HG02571 (cell line): ENCODE results near the gene PLEKHA7.

Source experiments
- ATAC-seq: cut with Tn5 transposase; IDR thresholded peaks from one replicate; pipeline ENCODE4 v1.9.1; 2021; ENCODE audit warnings: mild to moderate bottlenecking, moderate library complexity; ENCODE audit not compliant: unreplicated experiment

Gene PLEKHA7

GRCh38 chr11:16777613-16777975 is 236.6 kb downstream of the PLEKHA7 start:
- ATAC-seq = no peak

GRCh38 chr11:16776711-16777612 is 237.3 kb downstream of the PLEKHA7 start:
- ATAC-seq = no peak

GRCh38 chr11:16775614-16776283 is 238.5 kb downstream of the PLEKHA7 start:
- no peak for ATAC-seq

GRCh38 chr11:16774936-16775613 is 239.1 kb downstream of the PLEKHA7 start:
- no peak for ATAC-seq

GRCh38 chr11:16773981-16774935 is 240.0 kb downstream of the PLEKHA7 start:
- ATAC-seq = no peak

GRCh38 chr11:16772141-16772512 is 242.1 kb downstream of the PLEKHA7 start:
- no peak for ATAC-seq

- ATAC-seq = no peak
Observed at GRCh38 chr11:16771350-16772140, 242.7 kb downstream of the PLEKHA7 start.

- ATAC-seq = no peak
Observed at GRCh38 chr11:16770016-16770415, 244.2 kb downstream of the PLEKHA7 start.

GRCh38 chr11:16769386-16769785 is 244.8 kb downstream of the PLEKHA7 start:
- no peak for ATAC-seq

GRCh38 chr11:16767957-16768356 is 246.3 kb downstream of the PLEKHA7 start:
- ATAC-seq = no peak

GRCh38 chr11:16767137-16767536 is 247.1 kb downstream of the PLEKHA7 start:
- no peak for ATAC-seq

- no peak for ATAC-seq
Observed at GRCh38 chr11:16764888-16765287, 249.3 kb downstream of the PLEKHA7 start.

GRCh38 chr11:16763746-16764145 is 250.5 kb downstream of the PLEKHA7 start:
- ATAC-seq = no peak

- ATAC-seq = no peak
Observed at GRCh38 chr11:16759857-16760508, 254.2 kb downstream of the PLEKHA7 start.

GRCh38 chr11:16758382-16759024 is 255.7 kb downstream of the PLEKHA7 start:
- ATAC-seq = no peak

GRCh38 chr11:16750417-16750816 is 263.8 kb downstream of the PLEKHA7 start:
- ATAC-seq = no peak

- ATAC-seq = no peak
Observed at GRCh38 chr11:16749666-16750065, 264.5 kb downstream of the PLEKHA7 start.

- no peak for ATAC-seq
Observed at GRCh38 chr11:16749092-16749491, 265.1 kb downstream of the PLEKHA7 start.
